Liver (tissue), 9 donors: Measurements from ENCODE around the gene RNF13. TPM values are rescaled to one million over a fixed set of nuclear protein-coding genes. Genes with fewer than 3 reads are reported as not detected.

Experiments used
- DNase-seq: peaks from one replicate; pipeline ENCODE4 v3.0.0-alpha.2; 2017; ENCODE audit warnings: low spot score
- H3K27ac ChIP-seq, 2 donors: one replicate each; pipeline ENCODE4 v1.7.0; 2013; ENCODE audit warnings: inconsistent platforms in 2 of 2, low read length in 2 of 2, control low read depth in 1 of 2, low read depth in 1 of 2, mild to moderate bottlenecking in 1 of 2
- H3K27me3 ChIP-seq, 4 donors: one replicate each; pipeline versions ENCODE4 v1.6.1 to v1.7.0; 2013; ENCODE audit warnings: low read length in 3 of 4, inconsistent platforms in 1 of 4, mild to moderate bottlenecking in 1 of 4, moderate library complexity in 1 of 4; ENCODE audit not compliant: control insufficient read depth in 4 of 4, insufficient read depth in 4 of 4
- H3K36me3 ChIP-seq, 4 donors: one replicate each; pipeline versions ENCODE4 v1.6.1 to v1.7.0; 2013; ENCODE audit warnings: low read length in 3 of 4, mild to moderate bottlenecking in 3 of 4, low read depth in 1 of 4, moderate library complexity in 1 of 4; ENCODE audit not compliant: control insufficient read depth in 4 of 4, insufficient read depth in 3 of 4
- H3K4me1 ChIP-seq, 4 donors: one replicate each; pipeline versions ENCODE4 v1.6.1 to v1.7.0; 2013; ENCODE audit warnings: low read length in 3 of 4, mild to moderate bottlenecking in 3 of 4, moderate library complexity in 1 of 4; ENCODE audit not compliant: control insufficient read depth in 4 of 4, insufficient read depth in 4 of 4
- H3K4me3 ChIP-seq, 3 donors: one replicate each; pipeline versions ENCODE4 v1.6.1 to v1.7.0; 2013; ENCODE audit warnings: low read length in 3 of 3, control low read depth in 1 of 3, low read depth in 1 of 3, mild to moderate bottlenecking in 1 of 3
- H3K9ac ChIP-seq, 2 donors: one replicate each; pipeline ENCODE4 v1.7.0; 2013; ENCODE audit warnings: low read length in 2 of 2, mild to moderate bottlenecking in 2 of 2, moderate library complexity in 2 of 2, control low read depth in 1 of 2, low read depth in 1 of 2
- H3K9me3 ChIP-seq, 4 donors: one replicate each; pipeline versions ENCODE4 v1.6.1 to v1.7.0; 2013; ENCODE audit warnings: low read length in 3 of 4; ENCODE audit not compliant: control insufficient read depth in 4 of 4
- CTCF ChIP-seq: fragments of 150-350 bp; IDR thresholded peaks from 2 replicates; pipeline ENCODE4 v1.5.1; 2017; ENCODE audit warnings: improper control_type of control experiment, low read depth, low read length; ENCODE audit not compliant: missing input control
- EGR1 ChIP-seq, 2 donors: IDR thresholded peaks; 2 replicates each; pipeline ENCODE4 v1.6.1; 2016 to 2018; ENCODE audit warnings: antibody characterized with exemption in 2 of 2, low read depth in 2 of 2
- FOXA1 ChIP-seq: IDR thresholded peaks from 2 replicates; pipeline ENCODE4 v1.6.1; 2016; ENCODE audit warnings: antibody characterized with exemption
- FOXA2 ChIP-seq: IDR thresholded peaks from 2 replicates; pipeline ENCODE4 v1.6.1; 2016; ENCODE audit warnings: antibody characterized with exemption
- HNF4A ChIP-seq, 2 donors: conservative IDR thresholded peaks; 2 replicates each; pipeline ENCODE4 v1.6.1; 2016; ENCODE audit warnings: antibody characterized with exemption in 2 of 2, mild to moderate bottlenecking in 2 of 2
- HNF4G ChIP-seq: IDR thresholded peaks from 2 replicates; pipeline ENCODE4 v1.6.1; 2016; ENCODE audit warnings: antibody characterized with exemption
- JUND ChIP-seq, 2 donors: IDR thresholded peaks; 2 replicates each; pipeline ENCODE4 v1.6.1; 2016; ENCODE audit warnings: antibody characterized with exemption in 2 of 2
- RAD21 ChIP-seq, 2 donors: IDR thresholded peaks; 2 replicates each; pipeline ENCODE4 v1.6.1; 2016; ENCODE audit warnings: antibody characterized with exemption in 2 of 2, mild to moderate bottlenecking in 2 of 2
- RXRA ChIP-seq, 2 donors: IDR thresholded peaks; 2 replicates each; pipeline ENCODE4 v1.6.1; 2017 to 2018; ENCODE audit warnings: antibody characterized with exemption in 2 of 2, mild to moderate bottlenecking in 1 of 2
- SP1 ChIP-seq: IDR thresholded peaks from 2 replicates; pipeline ENCODE4 v1.6.1; 2018; ENCODE audit warnings: antibody characterized with exemption, mild to moderate bottlenecking
- YY1 ChIP-seq: IDR thresholded peaks from 2 replicates; pipeline ENCODE4 v1.6.1; 2016; ENCODE audit warnings: antibody characterized with exemption, mild to moderate bottlenecking
- WGBS: extraction: QIAGEN DNeasy Blood & Tissue Kit; methylation state at CpG from one replicate; pipeline ENCODE4 v1.1.7; 2013; 5-methylcytosine and 5-hydroxymethylcytosine counted together
- polyA plus RNA-seq, 2 donors: library from polyadenylated mRNA; stranded (reverse) in 1 of 2; unstranded in 1 of 2; fragments of 200-250 nt in 1 of 2; fragments of >200 nt in 1 of 2; fragmentation: Nextera tagmentation in 1 of 2; extraction: Ambion mirVana in 1 of 2; gene quantifications; one replicate each; pipeline versions ENCODE4 v1.2.1 to v1.2.3, GENCODE V29; 2013 to 2015
- total RNA-seq, 2 donors: library from RNA; depleted of rRNA; stranded (reverse); fragments of >200 nt; gene quantifications; one replicate each; pipeline ENCODE4 v1.2.3, GENCODE V29; 2014
- TF ChIP-seq, protein P1 (sequence below): IDR thresholded peaks from 2 replicates; pipeline ENCODE4 v1.6.1; 2016; ENCODE audit warnings: antibody characterized with exemption
- TF ChIP-seq, protein P2 (sequence below): IDR thresholded peaks from 2 replicates; pipeline ENCODE4 v1.6.1; 2016; ENCODE audit warnings: antibody characterized with exemption
- TF ChIP-seq, protein P3 (sequence below): IDR thresholded peaks from 2 replicates; pipeline ENCODE4 v1.6.1; 2016; ENCODE audit warnings: antibody characterized with exemption
- TF ChIP-seq, protein P4 (sequence below): IDR thresholded peaks from 2 replicates; pipeline ENCODE4 v1.6.1; 2016; ENCODE audit warnings: antibody characterized with exemption, mild to moderate bottlenecking
- donor health status: healthy.
- donor health status: healthy.
- donor health status: healthy.
- donor health status: healthy.
- donor health status: healthy.

RNF13 gene
- total and polyA plus RNA-seq, 4 donors, result 31.3 to 70.5 (median 59.9) TPM

- Histone ChIP-seq H3K27ac (no peak overlapping the region), H3K27me3 (no peaks in the 10 kb centered on the region), H3K9me3 (no peaks in the 10 kb centered on the region), H3K4me3 (no peak overlapping the region), H3K9ac (no peak overlapping the region), H3K4me1 (peaks cover 0 to 12% (median 4%) of the 10 kb centered on the region in 4 donors), H3K36me3 (no peaks in the 10 kb centered on the region)
- DNase-seq, result no peak
- TF ChIP-seq SP1 (no peak), HNF4G (no peak), RXRA (IDR thresholded peaks at IDR 0.05) (no peak), JUND (IDR thresholded peaks at IDR 0.05) (no peak), RAD21 (IDR thresholded peaks at IDR 0.05) (no peak), CTCF (no peak), FOXA2 (no peak), FOXA1 (no peak), HNF4A (conservative IDR thresholded peaks at IDR 0.05) (no peak)
- TF ChIP-seq, protein P1, sequence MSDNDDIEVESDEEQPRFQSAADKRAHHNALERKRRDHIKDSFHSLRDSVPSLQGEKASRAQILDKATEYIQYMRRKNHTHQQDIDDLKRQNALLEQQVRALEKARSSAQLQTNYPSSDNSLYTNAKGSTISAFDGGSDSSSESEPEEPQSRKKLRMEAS, result no peak
- TF ChIP-seq, protein P2, sequence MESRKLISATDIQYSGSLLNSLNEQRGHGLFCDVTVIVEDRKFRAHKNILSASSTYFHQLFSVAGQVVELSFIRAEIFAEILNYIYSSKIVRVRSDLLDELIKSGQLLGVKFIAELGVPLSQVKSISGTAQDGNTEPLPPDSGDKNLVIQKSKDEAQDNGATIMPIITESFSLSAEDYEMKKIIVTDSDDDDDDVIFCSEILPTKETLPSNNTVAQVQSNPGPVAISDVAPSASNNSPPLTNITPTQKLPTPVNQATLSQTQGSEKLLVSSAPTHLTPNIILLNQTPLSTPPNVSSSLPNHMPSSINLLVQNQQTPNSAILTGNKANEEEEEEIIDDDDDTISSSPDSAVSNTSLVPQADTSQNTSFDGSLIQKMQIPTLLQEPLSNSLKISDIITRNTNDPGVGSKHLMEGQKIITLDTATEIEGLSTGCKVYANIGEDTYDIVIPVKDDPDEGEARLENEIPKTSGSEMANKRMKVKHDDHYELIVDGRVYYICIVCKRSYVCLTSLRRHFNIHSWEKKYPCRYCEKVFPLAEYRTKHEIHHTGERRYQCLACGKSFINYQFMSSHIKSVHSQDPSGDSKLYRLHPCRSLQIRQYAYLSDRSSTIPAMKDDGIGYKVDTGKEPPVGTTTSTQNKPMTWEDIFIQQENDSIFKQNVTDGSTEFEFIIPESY, result no peak
Observed at GRCh38 chr3:149965278-149965677, 152.3 kb downstream of the RNF13 start.

- Histone ChIP-seq H3K9me3 (no peaks in the 10 kb centered on the region), H3K4me1 (peaks cover 3 to 21% (median 6%) of the 10 kb centered on the region in 4 donors), H3K9ac (no peak overlapping the region), H3K27me3 (no peaks in the 10 kb centered on the region), H3K27ac (no peak overlapping the region), H3K4me3 (no peak overlapping the region), H3K36me3 (no peaks in the 10 kb centered on the region)
- 23% methylated on average over 9 of the region's 9 CpGs for WGBS
- TF ChIP-seq EGR1 (IDR thresholded peaks at IDR 0.05; ENCODE audit: low read depth in 2 of 2) (no peak), RXRA (IDR thresholded peaks at IDR 0.05) (no peak), YY1 (no peak), FOXA2 (no peak), RAD21 (IDR thresholded peaks at IDR 0.05) (peak; percentile 78 to 80), CTCF (peak; percentile 44)
- TF ChIP-seq, protein P1, result no peak
- TF ChIP-seq, protein P3, sequence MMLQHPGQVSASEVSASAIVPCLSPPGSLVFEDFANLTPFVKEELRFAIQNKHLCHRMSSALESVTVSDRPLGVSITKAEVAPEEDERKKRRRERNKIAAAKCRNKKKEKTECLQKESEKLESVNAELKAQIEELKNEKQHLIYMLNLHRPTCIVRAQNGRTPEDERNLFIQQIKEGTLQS, result peak; percentile 11
- TF ChIP-seq, protein P4, sequence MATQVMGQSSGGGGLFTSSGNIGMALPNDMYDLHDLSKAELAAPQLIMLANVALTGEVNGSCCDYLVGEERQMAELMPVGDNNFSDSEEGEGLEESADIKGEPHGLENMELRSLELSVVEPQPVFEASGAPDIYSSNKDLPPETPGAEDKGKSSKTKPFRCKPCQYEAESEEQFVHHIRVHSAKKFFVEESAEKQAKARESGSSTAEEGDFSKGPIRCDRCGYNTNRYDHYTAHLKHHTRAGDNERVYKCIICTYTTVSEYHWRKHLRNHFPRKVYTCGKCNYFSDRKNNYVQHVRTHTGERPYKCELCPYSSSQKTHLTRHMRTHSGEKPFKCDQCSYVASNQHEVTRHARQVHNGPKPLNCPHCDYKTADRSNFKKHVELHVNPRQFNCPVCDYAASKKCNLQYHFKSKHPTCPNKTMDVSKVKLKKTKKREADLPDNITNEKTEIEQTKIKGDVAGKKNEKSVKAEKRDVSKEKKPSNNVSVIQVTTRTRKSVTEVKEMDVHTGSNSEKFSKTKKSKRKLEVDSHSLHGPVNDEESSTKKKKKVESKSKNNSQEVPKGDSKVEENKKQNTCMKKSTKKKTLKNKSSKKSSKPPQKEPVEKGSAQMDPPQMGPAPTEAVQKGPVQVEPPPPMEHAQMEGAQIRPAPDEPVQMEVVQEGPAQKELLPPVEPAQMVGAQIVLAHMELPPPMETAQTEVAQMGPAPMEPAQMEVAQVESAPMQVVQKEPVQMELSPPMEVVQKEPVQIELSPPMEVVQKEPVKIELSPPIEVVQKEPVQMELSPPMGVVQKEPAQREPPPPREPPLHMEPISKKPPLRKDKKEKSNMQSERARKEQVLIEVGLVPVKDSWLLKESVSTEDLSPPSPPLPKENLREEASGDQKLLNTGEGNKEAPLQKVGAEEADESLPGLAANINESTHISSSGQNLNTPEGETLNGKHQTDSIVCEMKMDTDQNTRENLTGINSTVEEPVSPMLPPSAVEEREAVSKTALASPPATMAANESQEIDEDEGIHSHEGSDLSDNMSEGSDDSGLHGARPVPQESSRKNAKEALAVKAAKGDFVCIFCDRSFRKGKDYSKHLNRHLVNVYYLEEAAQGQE, result no peak
- no peak for DNase-seq
Observed at GRCh38 chr3:149967086-149967685, 154.2 kb downstream of the RNF13 start.
